HL-60/S4 (cell line): ENCODE results near the gene ZNF670.

Experiments
- in situ Hi-C: fragments of 300-500 bp; cut with MboI; formaldehyde crosslinking; loops from 2 replicates; pipeline ENCODE4 v1.14.3; 2022; ENCODE audit warnings: low sequenced_read_pairs

Gene ZNF670

GRCh38 chr1:247104965-247105364 lies 26.4 kb upstream of the ZNF670 start:
- in situ Hi-C loops: no loop called here

GRCh38 chr1:247103859-247104591 lies 25.4 kb upstream of the ZNF670 start, which contains the start of gene ZNF669:
Gene ZNF669 (minus strand): TSS chr1:247104356. CDS start chr1:247104199, 157 bp downstream.
- in situ Hi-C loops: no loop called here

GRCh38 chr1:247102381-247102780 lies 23.8 kb upstream of the ZNF670 start:
- in situ Hi-C loops: no loop called here

- in situ Hi-C loops: no loop called here
These were observed 22.2 kb upstream of the ZNF670 start for GRCh38 chr1:247100676-247101279.

- in situ Hi-C loops: no loop called here
These were observed 18.3 kb upstream of the ZNF670 start for GRCh38 chr1:247096958-247097357.

- in situ Hi-C loops: no loop called here
These were observed 17.9 kb upstream of the ZNF670 start for GRCh38 chr1:247096544-247096943.

GRCh38 chr1:247096112-247096511 lies 17.5 kb upstream of the ZNF670 start:
- in situ Hi-C loops: no loop called here

- in situ Hi-C loops: no loop called here
These were observed 11.8 kb upstream of the ZNF670 start for GRCh38 chr1:247090455-247090854.

- in situ Hi-C loops: no loop called here
These were observed 11.2 kb upstream of the ZNF670 start for GRCh38 chr1:247089616-247090375.

GRCh38 chr1:247088967-247089366 lies 10.4 kb upstream of the ZNF670 start:
- in situ Hi-C loops: no loop called here

GRCh38 chr1:247087256-247087655 lies 8.6 kb upstream of the ZNF670 start:
- in situ Hi-C loops: no loop called here

- in situ Hi-C loops: no loop called here
These were observed 6.7 kb upstream of the ZNF670 start for GRCh38 chr1:247085310-247085709.

GRCh38 chr1:247084771-247085170 lies 6.2 kb upstream of the ZNF670 start:
- in situ Hi-C loops: no loop called here

- in situ Hi-C loops: no loop called here
These were observed 697 bp upstream of the ZNF670 start for GRCh38 chr1:247079141-247079874.

GRCh38 chr1:247077876-247078257 lies 744 bp downstream of the ZNF670 start:
- in situ Hi-C loops: no loop called here

GRCh38 chr1:247077213-247077612 lies 1.4 kb downstream of the ZNF670 start:
- in situ Hi-C loops: no loop called here

- in situ Hi-C loops: no loop called here
These were observed 8.0 kb downstream of the ZNF670 start for GRCh38 chr1:247070645-247071044.

- in situ Hi-C loops: no loop called here
These were observed 14.3 kb downstream of the ZNF670 start for GRCh38 chr1:247064304-247064703.

- in situ Hi-C loops: no loop called here
These were observed 17.8 kb downstream of the ZNF670 start for GRCh38 chr1:247060771-247061170.

- in situ Hi-C loops: no loop called here
These were observed 22.5 kb downstream of the ZNF670 start for GRCh38 chr1:247056071-247056470.

GRCh38 chr1:247054992-247055415 lies 23.6 kb downstream of the ZNF670 start:
- in situ Hi-C loops: no loop called here
